Sigmoid colon (tissue), 7 donors: Measurements from ENCODE around the gene CDK14. TPM values are rescaled to one million over a fixed set of nuclear protein-coding genes. Genes with fewer than 3 reads are reported as not detected.

Experiments
- DNase-seq: peaks from one replicate; pipeline ENCODE4 v3.0.0-alpha.2; 2019
- H3K27ac ChIP-seq, 4 donors: fragments of 200-600 bp; sonication (generic); one replicate each; pipeline ENCODE4 v1.5.1; 2016 to 2019; ENCODE audit warnings: mild to moderate bottlenecking in 1 of 4
- H3K27me3 ChIP-seq, 3 donors: fragments of 200-600 bp; sonication (generic); one replicate each; pipeline ENCODE4 v1.5.1; 2019; ENCODE audit warnings: mild to moderate bottlenecking in 1 of 3
- H3K36me3 ChIP-seq, 4 donors: fragments of 200-600 bp; sonication (generic); one replicate each; pipeline ENCODE4 v1.5.1; 2016 to 2019
- H3K4me1 ChIP-seq, 4 donors: fragments of 200-600 bp; sonication (generic); one replicate each; pipeline ENCODE4 v1.5.1; 2017 to 2019
- H3K4me3 ChIP-seq, 4 donors: fragments of 200-600 bp; sonication (generic); one replicate each; pipeline ENCODE4 v1.5.1; 2017 to 2019; ENCODE audit warnings: mild to moderate bottlenecking in 2 of 4, moderate library complexity in 1 of 4
- H3K9me3 ChIP-seq, 4 donors: fragments of 200-600 bp in 3 of 4; sonication (generic) in 3 of 4; one replicate each; pipeline versions ENCODE4 v1.5.1 to v1.6.1; 2013 to 2019
- EP300 ChIP-seq, 4 donors: sonication (generic); formaldehyde crosslinking; IDR thresholded peaks; one replicate each; pipeline ENCODE4 v1.6.1; 2017; ENCODE audit warnings: antibody characterized with exemption in 4 of 4
- POLR2A ChIP-seq, 2 donors: fragments of 450-650 bp; IDR thresholded peaks; one replicate each; pipeline ENCODE4 v1.6.1; 2016; ENCODE audit warnings: antibody characterized with exemption in 2 of 2, mild to moderate bottlenecking in 2 of 2, moderate library complexity in 2 of 2
- POLR2AphosphoS5 ChIP-seq, 4 donors: sonication (generic); formaldehyde crosslinking; IDR thresholded peaks; one replicate each; pipeline ENCODE4 v1.6.1; 2017; ENCODE audit warnings: antibody characterized with exemption in 4 of 4
- WGBS, 2 donors: extraction: QIAGEN DNeasy Blood & Tissue Kit; methylation state at CpG; one replicate each; pipeline ENCODE4 v1.1.7; 2013; 5-methylcytosine and 5-hydroxymethylcytosine counted together
- intact Hi-C: fragments of 100-400 bp; cut with DNase I; formaldehyde crosslinking; loops from one replicate; pipeline ENCODE4 v1.15.1; 2023
- polyA plus RNA-seq, 3 donors: library from polyadenylated mRNA; stranded (reverse); fragments of 200-250 nt; gene quantifications; one replicate each; pipeline ENCODE4 v1.2.3, GENCODE V29; 2013
- total RNA-seq, 4 donors: library from RNA; depleted of rRNA; stranded (reverse); fragments of >200 nt; gene quantifications; one replicate each; pipeline ENCODE4 v1.1.0, GENCODE V29; 2016
- TF ChIP-seq, protein P1 (sequence below), 4 experiments: fragments of 450-650 bp in 3 of 4; fragments of 200-600 bp in 1 of 4; IDR thresholded peaks; one replicate each; pipeline ENCODE4 v1.5.1; 2016 to 2019; ENCODE audit warnings: antibody characterized with exemption in 4 of 4, mild to moderate bottlenecking in 3 of 4, moderate library complexity in 2 of 4
- donor health status: healthy with polysubstance abuse.
- donor health status: Bipolar disorder and iron deficiency.
- donor health status: healthy.

The CDK14 gene
- total and polyA plus RNA-seq, 7 donors: 0.92 to 19.3 (median 11.1) TPM

DNA sequence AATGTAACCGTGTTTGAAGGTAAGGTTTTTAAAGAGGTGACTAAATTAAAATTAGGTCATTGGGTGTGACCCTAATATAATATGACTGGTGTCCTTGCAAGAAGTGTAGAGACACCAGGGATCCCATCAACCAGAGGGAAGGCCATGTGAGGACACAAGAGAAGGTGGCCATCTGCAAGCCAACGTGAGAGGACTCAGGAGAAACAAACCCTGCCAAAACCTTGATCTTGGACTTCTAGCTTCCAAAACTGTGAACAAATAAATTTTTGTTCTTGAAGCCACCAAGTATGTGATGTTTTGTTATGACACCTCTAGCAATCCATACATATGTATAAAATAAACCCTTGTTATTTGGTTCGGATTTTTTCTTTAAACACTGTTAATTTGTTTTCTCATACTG, 144.3 kb downstream of the CDK14 start:
- Histone ChIP-seq H3K4me3 (no peak overlapping the region), H3K27ac (no peak overlapping the region), H3K36me3 (peaks cover 0 to 4% (median 0%) of the 10 kb centered on the region in 4 donors), H3K9me3 (no peaks in the 10 kb centered on the region), H3K27me3 (no peaks in the 10 kb centered on the region), H3K4me1 (no peaks in the 10 kb centered on the region)
- DNase-seq: no peak
- intact Hi-C loops: no loop called here
- WGBS, 2 donors: 88 to 89% methylated on average over 3 of the region's 3 CpGs
- TF ChIP-seq, protein P1, sequence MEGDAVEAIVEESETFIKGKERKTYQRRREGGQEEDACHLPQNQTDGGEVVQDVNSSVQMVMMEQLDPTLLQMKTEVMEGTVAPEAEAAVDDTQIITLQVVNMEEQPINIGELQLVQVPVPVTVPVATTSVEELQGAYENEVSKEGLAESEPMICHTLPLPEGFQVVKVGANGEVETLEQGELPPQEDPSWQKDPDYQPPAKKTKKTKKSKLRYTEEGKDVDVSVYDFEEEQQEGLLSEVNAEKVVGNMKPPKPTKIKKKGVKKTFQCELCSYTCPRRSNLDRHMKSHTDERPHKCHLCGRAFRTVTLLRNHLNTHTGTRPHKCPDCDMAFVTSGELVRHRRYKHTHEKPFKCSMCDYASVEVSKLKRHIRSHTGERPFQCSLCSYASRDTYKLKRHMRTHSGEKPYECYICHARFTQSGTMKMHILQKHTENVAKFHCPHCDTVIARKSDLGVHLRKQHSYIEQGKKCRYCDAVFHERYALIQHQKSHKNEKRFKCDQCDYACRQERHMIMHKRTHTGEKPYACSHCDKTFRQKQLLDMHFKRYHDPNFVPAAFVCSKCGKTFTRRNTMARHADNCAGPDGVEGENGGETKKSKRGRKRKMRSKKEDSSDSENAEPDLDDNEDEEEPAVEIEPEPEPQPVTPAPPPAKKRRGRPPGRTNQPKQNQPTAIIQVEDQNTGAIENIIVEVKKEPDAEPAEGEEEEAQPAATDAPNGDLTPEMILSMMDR (IDR thresholded peaks at IDR 0.05): no peak
- no peak for TF ChIP-seq EP300 (IDR thresholded peaks at IDR 0.05)
- TF ChIP-seq POLR2AphosphoS5 (IDR thresholded peaks at IDR 0.05): no peak
- TF ChIP-seq POLR2A (IDR thresholded peaks at IDR 0.05): no peak

DNA sequence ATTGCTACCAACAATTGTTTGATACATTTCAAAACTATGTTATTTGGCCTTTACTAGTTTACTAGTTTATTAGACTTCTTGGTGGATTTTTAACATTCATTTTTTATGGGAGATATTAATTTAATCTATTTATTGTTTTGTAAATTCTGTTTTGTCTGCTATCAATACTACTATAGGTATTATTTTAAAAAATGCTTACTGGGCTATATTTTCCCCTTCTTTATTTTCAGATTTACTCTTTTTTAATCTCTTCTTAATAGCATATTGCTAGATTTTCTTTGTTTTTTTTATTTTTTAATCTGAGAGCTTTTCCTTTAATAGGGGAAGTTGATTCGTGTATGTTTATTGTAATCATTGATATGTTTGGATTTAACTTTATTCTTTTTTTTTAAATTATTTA, 147.5 kb downstream of the CDK14 start:
- no peak overlapping the region for H3K27ac ChIP-seq
- H3K4me1 ChIP-seq: no peaks in the 10 kb centered on the region
- intact Hi-C loops: no loop called here
- no peak overlapping the region for H3K4me3 ChIP-seq
- WGBS, 2 donors: 39 to 48% methylated on average over 1 of the region's 1 CpG
- no peaks in the 10 kb centered on the region for H3K27me3 ChIP-seq
- DNase-seq: no peak
- H3K36me3 ChIP-seq: no peaks in the 10 kb centered on the region
- no peaks in the 10 kb centered on the region for H3K9me3 ChIP-seq
- TF ChIP-seq POLR2AphosphoS5 (IDR thresholded peaks at IDR 0.05) (no peak), EP300 (IDR thresholded peaks at IDR 0.05) (no peak), POLR2A (IDR thresholded peaks at IDR 0.05) (no peak)
- TF ChIP-seq, protein P1 (IDR thresholded peaks at IDR 0.05): no peak

DNA sequence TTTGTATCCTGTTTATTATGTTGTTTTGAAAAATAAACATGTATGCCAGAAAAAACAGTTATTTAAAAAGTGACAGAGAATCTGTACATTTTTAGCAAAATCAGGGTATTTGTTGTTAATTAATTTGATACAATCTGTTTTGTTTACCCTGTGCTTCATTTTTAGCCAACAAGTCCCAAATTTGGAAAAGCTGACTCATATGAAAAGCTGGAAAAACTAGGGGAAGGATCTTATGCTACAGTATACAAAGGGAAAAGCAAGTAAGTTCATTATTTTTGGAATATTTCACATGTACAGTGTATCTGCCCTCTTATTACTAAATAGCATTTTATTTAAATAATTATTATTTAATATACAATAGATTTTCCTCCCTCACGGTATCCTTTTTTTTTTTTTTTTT, 151.4 kb downstream of the CDK14 start:
- no peak for DNase-seq
- Histone ChIP-seq H3K36me3 (no peaks in the 10 kb centered on the region), H3K4me3 (no peak overlapping the region), H3K4me1 (no peaks in the 10 kb centered on the region), H3K9me3 (no peaks in the 10 kb centered on the region), H3K27me3 (no peaks in the 10 kb centered on the region), H3K27ac (no peak overlapping the region)
- WGBS, 2 donors: 70 to 93% methylated on average over 1 of the region's 1 CpG
- TF ChIP-seq POLR2A (IDR thresholded peaks at IDR 0.05) (no peak), EP300 (IDR thresholded peaks at IDR 0.05) (no peak), POLR2AphosphoS5 (IDR thresholded peaks at IDR 0.05) (no peak)
- TF ChIP-seq, protein P1 (IDR thresholded peaks at IDR 0.05): no peak
- intact Hi-C loops: no loop called here

DNA sequence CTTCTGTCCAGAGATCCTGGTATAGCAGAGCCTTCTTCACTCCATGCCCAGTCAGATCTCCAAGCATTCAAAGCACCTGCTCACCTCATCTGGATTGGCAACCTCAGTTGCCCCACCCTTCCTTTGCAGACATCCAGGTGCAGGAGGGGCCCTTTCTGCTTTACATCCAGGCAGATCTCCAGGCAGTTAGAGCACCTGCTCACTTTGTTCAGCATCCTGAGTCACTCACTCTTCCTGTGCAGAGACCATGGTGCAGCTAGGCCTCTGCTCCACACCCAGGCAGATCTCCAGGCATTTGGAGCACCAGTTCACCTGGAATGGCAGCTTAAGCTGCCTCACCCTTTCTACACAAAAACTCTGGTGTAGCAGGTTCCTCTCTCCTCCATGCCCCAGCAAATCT, 153.1 kb downstream of the CDK14 start:
- Histone ChIP-seq H3K27me3 (no peaks in the 10 kb centered on the region), H3K27ac (no peak overlapping the region), H3K9me3 (no peaks in the 10 kb centered on the region), H3K4me3 (no peak overlapping the region), H3K4me1 (no peaks in the 10 kb centered on the region), H3K36me3 (no peaks in the 10 kb centered on the region)
- DNase-seq: no peak
- intact Hi-C loops: no loop called here
- TF ChIP-seq EP300 (IDR thresholded peaks at IDR 0.05) (no peak), POLR2A (IDR thresholded peaks at IDR 0.05) (no peak), POLR2AphosphoS5 (IDR thresholded peaks at IDR 0.05) (no peak)
- TF ChIP-seq, protein P1 (IDR thresholded peaks at IDR 0.05): no peak

DNA sequence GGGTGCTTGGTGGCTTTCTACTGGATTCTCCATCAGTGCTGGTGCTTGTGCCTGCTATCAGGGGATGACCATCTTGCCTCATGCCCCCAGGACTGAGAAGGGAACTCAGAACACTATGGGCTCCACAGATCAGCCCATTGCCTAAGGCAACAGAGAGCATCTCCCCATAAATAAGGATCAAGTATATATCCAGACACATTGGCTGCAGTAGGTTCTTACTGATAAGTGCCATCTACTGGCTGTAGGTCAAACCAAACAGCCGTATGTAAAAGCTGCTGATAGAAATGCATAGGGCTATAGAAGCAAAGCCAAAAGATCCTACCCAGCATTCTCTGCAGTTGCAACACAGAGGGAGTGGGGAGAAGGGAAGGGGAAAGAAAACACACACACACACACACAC, 153.7 kb downstream of the CDK14 start:
- no peak overlapping the region for H3K27ac ChIP-seq
- H3K9me3 ChIP-seq: no peaks in the 10 kb centered on the region
- H3K4me1 ChIP-seq: no peaks in the 10 kb centered on the region
- TF ChIP-seq POLR2AphosphoS5 (IDR thresholded peaks at IDR 0.05): no peak
- no peak for TF ChIP-seq EP300 (IDR thresholded peaks at IDR 0.05)
- TF ChIP-seq, protein P1 (IDR thresholded peaks at IDR 0.05): no peak
- no peak for TF ChIP-seq POLR2A (IDR thresholded peaks at IDR 0.05)
- no peaks in the 10 kb centered on the region for H3K27me3 ChIP-seq
- no peak for DNase-seq
- intact Hi-C loops: no loop called here
- H3K36me3 ChIP-seq: no peaks in the 10 kb centered on the region
- H3K4me3 ChIP-seq: no peak overlapping the region
- 23 to 35% methylated on average over 1 of the region's 1 CpG for WGBS, 2 donors
